ENCODE measurements around the gene AEBP1.

DNA sequence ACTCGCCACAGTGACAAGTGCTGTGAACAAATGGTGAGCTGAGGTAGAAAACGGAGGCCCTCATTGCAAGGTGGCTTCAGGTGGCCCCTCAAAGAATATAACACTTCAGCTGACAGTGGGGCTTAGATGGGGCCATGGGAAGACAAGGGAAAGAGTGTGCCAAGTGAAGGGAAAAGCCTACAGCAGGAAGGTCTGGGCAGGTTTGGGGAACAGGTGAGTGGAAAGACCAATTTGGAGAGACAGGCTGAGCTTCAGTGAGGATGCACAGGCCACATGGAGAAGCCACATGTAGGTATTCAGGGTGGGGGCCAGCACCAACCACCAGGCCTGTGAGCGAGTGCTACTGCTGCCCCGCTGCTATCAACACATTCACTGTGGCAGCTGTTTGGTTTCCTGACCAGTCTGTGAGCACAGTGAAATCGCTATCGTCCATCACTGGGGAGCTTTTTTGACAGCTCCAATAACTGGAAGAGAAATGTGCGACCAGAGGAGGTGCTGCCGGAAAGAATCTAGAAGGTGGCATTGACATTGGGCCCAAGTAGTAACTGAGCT lies 15.8 kb downstream of the AEBP1 start:
- TF ChIP-seq POLR2AphosphoS5 (IDR thresholded peaks at IDR 0.05; ENCODE audit: borderline replicate concordance, low read depth, low read length) (no peak), EZH2 (IDR thresholded peaks at IDR 0.05) (no peak)
